GM12878 (cell line): Measurements from ENCODE around the gene TNRC18. TPM values are rescaled to one million over a fixed set of nuclear protein-coding genes. Genes with fewer than 3 reads are reported as not detected.

Experiments used
- ATAC-seq: fragments of 200-7000 bp; cut with Tn5 transposase; 3 replicates; pipeline ENCODE4 v1.9.1; 2020; ENCODE audit warnings: mild to moderate bottlenecking, moderate library complexity
- BruUV-seq: library from RNA; stranded (reverse); fragments of 400-500 nt; replicated peaks from 2 replicates; lab custom pipeline; 2021; lab: Mats Ljungman, UMichigan
- CTCF ChIA-PET: fragments of 300-600 bp; sonication (Branson Sonifier 250); formaldehyde crosslinking; extraction: SDS; loops from one replicate; lab custom pipeline; 2021; ENCODE audit warnings: inconsistent platforms; lab: Yijun Ruan, JAX
- POLR2A ChIA-PET: fragments of 350-600 bp; formaldehyde crosslinking; extraction: SDS; loops from one replicate; lab custom pipeline; 2021; ENCODE audit warnings: inconsistent platforms; lab: Charles Lee
- RAD21 ChIA-PET: fragments of 300-600 bp; sonication (Branson Sonifier 250); formaldehyde crosslinking; loops from one replicate; lab custom pipeline; 2023; ENCODE audit warnings: antibody characterized with exemption; ENCODE audit not compliant: unreplicated experiment; lab: Charles Lee
- SMC1A ChIA-PET: fragments of 300-600 bp; sonication (Branson Sonifier 250); formaldehyde crosslinking; loops from one replicate; lab custom pipeline; 2023; ENCODE audit not compliant: unreplicated experiment, uncharacterized antibody; lab: Charles Lee
- DNase-seq: peaks from one replicate; pipeline ENCODE4 v3.0.0-alpha.2; 2011; ENCODE audit warnings: low read depth, low spot score
- FAIRE-seq: peaks from 3 replicates; lab custom pipeline; 2011; peaks lifted over from hg19 to GRCh38; lab: Jason Lieb, UNC
- H2AFZ ChIP-seq: 2 replicates; pipeline ENCODE4 v1.6.0; 2011; ENCODE audit warnings: low read depth, low read length, control low read depth; ENCODE audit not compliant: control insufficient read depth
- H3K27ac ChIP-seq: 2 replicates; pipeline ENCODE4 v1.5.1; 2011; ENCODE audit warnings: control low read depth; ENCODE audit not compliant: control insufficient read depth, insufficient read depth
- H3K27me3 ChIP-seq, 2 experiments: replicated peaks in 1 of 2; 2 replicates each; pipeline versions ENCODE4 v1.6.0 to v1.6.1; 2011; ENCODE audit warnings: low read length in 1 of 2; ENCODE audit not compliant: control insufficient read depth in 2 of 2, insufficient read depth in 2 of 2
- H3K36me3 ChIP-seq, 2 experiments: 2 replicates each; pipeline ENCODE4 v1.5.1; 2011; ENCODE audit warnings: low read length in 1 of 2; ENCODE audit not compliant: control insufficient read depth in 2 of 2, insufficient read depth in 2 of 2
- H3K4me1 ChIP-seq: 2 replicates; pipeline ENCODE4 v1.6.1; 2011; ENCODE audit warnings: mild to moderate bottlenecking, low read length, moderate library complexity, mixed read lengths; ENCODE audit not compliant: control insufficient read depth, insufficient read depth
- H3K4me2 ChIP-seq: 2 replicates; pipeline ENCODE4 v1.6.0; 2011; ENCODE audit warnings: control low read depth; ENCODE audit not compliant: control insufficient read depth, insufficient read depth
- H3K4me3 ChIP-seq: fragments of 200-600 bp; sonication (generic); 2 replicates; pipeline ENCODE4 v1.5.1; 2016
- H3K79me2 ChIP-seq: 2 replicates; pipeline ENCODE4 v1.6.0; 2011; ENCODE audit warnings: low read length; ENCODE audit not compliant: control insufficient read depth, insufficient read depth
- H3K9ac ChIP-seq: 2 replicates; pipeline ENCODE4 v1.8.0; 2011; ENCODE audit warnings: low read length, control low read depth, mixed read lengths; ENCODE audit not compliant: control insufficient read depth, insufficient read depth
- H3K9me3 ChIP-seq: replicated peaks from 3 replicates; pipeline ENCODE4 v1.5.1; 2011; ENCODE audit warnings: mild to moderate bottlenecking, low read length; ENCODE audit not compliant: control insufficient read depth, insufficient read depth
- H4K20me1 ChIP-seq: 2 replicates; pipeline ENCODE4 v1.6.0; 2011; ENCODE audit not compliant: control insufficient read depth, insufficient read depth
- BHLHE40 ChIP-seq, 2 experiments: fragments of 450-650 bp in 1 of 2; IDR thresholded peaks; 2 replicates each; pipeline ENCODE4 v1.6.1; 2011 to 2017; ENCODE audit warnings: low read depth in 2 of 2, borderline replicate concordance in 1 of 2, improper control_type of control experiment in 1 of 2, low read length in 1 of 2, mild to moderate bottlenecking in 1 of 2
- DPF2 ChIP-seq: fragments of 450-650 bp; IDR thresholded peaks from 2 replicates; pipeline ENCODE4 v1.6.1; 2017; ENCODE audit warnings: mild to moderate bottlenecking
- ETV6 ChIP-seq, 2 experiments: fragments of 450-650 bp in 1 of 2; IDR thresholded peaks in 1 of 2; conservative IDR thresholded peaks in 1 of 2; 2 replicates each; pipeline ENCODE4 v1.6.1; 2014; ENCODE audit warnings: antibody characterized with exemption in 1 of 2, borderline replicate concordance in 1 of 2, low read depth in 1 of 2, mild to moderate bottlenecking in 1 of 2, moderate library complexity in 1 of 2
- NBN ChIP-seq: fragments of 450-650 bp; IDR thresholded peaks from 2 replicates; pipeline ENCODE4 v1.6.1; 2016
- NKRF ChIP-seq: fragments of 450-650 bp; conservative IDR thresholded peaks from 2 replicates; pipeline ENCODE4 v1.6.1; 2017; ENCODE audit warnings: mild to moderate bottlenecking, moderate library complexity
- RAD21 ChIP-seq: IDR thresholded peaks from 2 replicates; pipeline ENCODE4 v1.6.1; 2011; ENCODE audit warnings: mild to moderate bottlenecking, low read depth, low read length, moderate library complexity; ENCODE audit not compliant: insufficient read depth
- RBBP5 ChIP-seq: fragments of 200-600 bp; sonication (generic); conservative IDR thresholded peaks from 2 replicates; pipeline ENCODE4 v1.6.1; 2016
- TAF1 ChIP-seq: IDR thresholded peaks from 2 replicates; pipeline ENCODE4 v1.6.1; 2011; ENCODE audit warnings: mild to moderate bottlenecking, low read depth, low read length, borderline replicate concordance
- TCF12 ChIP-seq: IDR thresholded peaks from 2 replicates; pipeline ENCODE4 v1.6.1; 2011; ENCODE audit warnings: low read depth, mild to moderate bottlenecking, low read length
- TCF7 ChIP-seq: IDR thresholded peaks from 2 replicates; pipeline ENCODE4 v1.6.1; 2014; ENCODE audit warnings: antibody characterized with exemption, borderline replicate concordance
- YBX1 ChIP-seq: fragments of 450-650 bp; IDR thresholded peaks from 2 replicates; pipeline ENCODE4 v1.6.1; 2016; ENCODE audit warnings: antibody characterized with exemption
- WGBS: methylation state at CpG from one replicate; pipeline ENCODE4 v1.1.6; 2016; ENCODE audit warnings: low lambda C conversion rate; ENCODE audit not compliant: insufficient replicate concordance, insufficient coverage; ENCODE audit errors: missing lambda C conversion rate; 5-methylcytosine and 5-hydroxymethylcytosine counted together
- in situ Hi-C: fragments of 300-500 bp; cut with MboI; formaldehyde crosslinking; loops from 9 replicates; pipeline ENCODE4 v1.14.3; 2018; ENCODE audit warnings: mixed read lengths
- intact Hi-C: fragments of 100-400 bp; cut with micrococcal nuclease; formaldehyde crosslinking; loops from one replicate; pipeline ENCODE4 v1.14.2; 2022; ENCODE audit not compliant: unreplicated experiment
- polyA plus RNA-seq, 11 experiments: library from polyadenylated mRNA; depleted of rRNA in 4 of 11; unstranded in 6 of 11; stranded (reverse) in 5 of 11; fragments of >200 nt; fragmentation: Nextera tagmentation in 4 of 11; fragmentation: Illumina TruSeq in 1 of 11; extraction: Ambion mirVana in 4 of 11; extraction: Trizol in 1 of 11; gene quantifications; 1 replicate in 1 of 11; 2 replicates in 10 of 11; pipeline versions ENCODE4 v1.2.1 to v1.2.3, GENCODE V29; 2011 to 2016; ENCODE audit warnings: inconsistent platforms in 2 of 11, missing spikeins in 2 of 11, low read depth in 1 of 11
- total RNA-seq, 4 experiments: library from RNA; depleted of rRNA in 3 of 4; stranded (reverse); fragments of >200 nt in 3 of 4; fragmentation: Illumina TruSeq in 1 of 4; extraction: Trizol in 1 of 4; gene quantifications; 2 replicates each; pipeline versions ENCODE4 v1.2.1 to v1.2.3, GENCODE V29; 2013 to 2021
- TF ChIP-seq, protein P1 (sequence below): IDR thresholded peaks from 2 replicates; pipeline ENCODE4 v1.6.1; 2012; ENCODE audit warnings: low read depth, low read length, improper control_type of control experiment

The TNRC18 gene
- total and polyA plus RNA-seq, 10 of the 15 experiments (the other 5 are each of a cell fraction or from before 2014, with no cell fraction given) = 0.02 to 31.7 (median 5.4) TPM

DNA sequence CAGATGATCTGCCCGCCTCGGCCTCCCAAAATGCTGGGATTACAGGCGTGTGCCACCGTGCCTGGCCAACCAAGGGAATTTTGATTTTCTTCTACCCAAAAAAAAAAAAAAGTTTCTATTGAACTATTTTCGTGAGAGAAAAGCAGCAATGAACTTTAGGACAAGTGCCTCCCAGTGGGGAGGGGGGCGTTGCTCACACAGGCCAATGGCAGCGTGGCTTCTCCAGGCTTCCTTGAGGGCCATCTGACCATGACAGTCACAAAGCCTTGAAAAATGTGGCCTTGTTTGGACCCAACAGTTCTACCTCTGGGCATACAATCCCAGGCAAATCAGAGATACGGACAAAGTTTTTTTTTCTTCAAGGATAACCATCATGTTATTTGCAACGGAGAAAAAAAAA lies 56.0 kb downstream of the TNRC18 start:
- no peaks in the 10 kb centered on the region; the same call in none of the 2 replicates for H3K79me2 ChIP-seq
- WGBS = 97% methylated on average over 9 of the region's 9 CpGs
- FAIRE-seq = no peak
- H3K4me1 ChIP-seq = peaks cover 16% of the 10 kb centered on the region
- no peak overlapping the region for H3K27ac ChIP-seq
- SMC1A ChIA-PET = interaction anchor here (1.4 to 5.2 kb wide), 2 partner anchors 82 to 128 kb away, joined by 7 to 32 read pairs; no protein-coding TSS in a partner anchor
- no peak overlapping the region for H3K9ac ChIP-seq
- no peak overlapping the region for H3K4me2 ChIP-seq
- no peaks in the 10 kb centered on the region for H3K9me3 ChIP-seq
- CTCF ChIA-PET = interaction anchor here (0.9 to 5.1 kb wide), 3 partner anchors 13 to 84 kb away, joined by 3 to 38 read pairs (median 3); no protein-coding TSS in a partner anchor
- H3K27me3 ChIP-seq = no peaks in the 10 kb centered on the region
- intact Hi-C loops = loop anchor here (10.0 kb wide), 1 partner anchor 337 kb away; no protein-coding TSS in a partner anchor
- H4K20me1 ChIP-seq = no peaks in the 10 kb centered on the region
- TF ChIP-seq RAD21 = no peak
- no peak for TF ChIP-seq YBX1
- no peak for TF ChIP-seq ETV6 (conservative IDR thresholded peaks at IDR 0.05 in 1 of 2, IDR thresholded peaks at IDR 0.05 in 1 of 2; ENCODE audit: borderline replicate concordance in 1 of 2, low read depth in 1 of 2)
- TF ChIP-seq RBBP5 = no peak
- no peak for TF ChIP-seq NKRF
- TF ChIP-seq DPF2 = no peak
- TF ChIP-seq TCF7 = no peak
- TF ChIP-seq, protein P1, sequence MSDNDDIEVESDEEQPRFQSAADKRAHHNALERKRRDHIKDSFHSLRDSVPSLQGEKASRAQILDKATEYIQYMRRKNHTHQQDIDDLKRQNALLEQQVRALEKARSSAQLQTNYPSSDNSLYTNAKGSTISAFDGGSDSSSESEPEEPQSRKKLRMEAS = no peak
- no peak for TF ChIP-seq BHLHE40 (IDR thresholded peaks at IDR 0.05; ENCODE audit: borderline replicate concordance in 1 of 2, low read depth in 2 of 2, low read length in 1 of 2)
- no peak for TF ChIP-seq NBN
- no peak for TF ChIP-seq TCF12
- no peak for TF ChIP-seq TAF1
- BruUV-seq = no TSS peak
- RAD21 ChIA-PET = interaction anchor here (0.9 to 4.0 kb wide), 3 partner anchors 58 to 130 kb away, joined by 3 to 21 read pairs (median 7); no protein-coding TSS in a partner anchor
- H3K36me3 ChIP-seq = peaks cover 0 to 11% of the 10 kb centered on the region in 2 experiments
- in situ Hi-C loops = no loop called here
- POLR2A ChIA-PET = no interaction called here
- H2AFZ ChIP-seq = no peak overlapping the region
- no peak for DNase-seq
- no peak for ATAC-seq
- no peak overlapping the region for H3K4me3 ChIP-seq
